ENCODE data around the gene KLF15.
A peak's percentile ranks its signal among the peaks of the same experiment; 100 is the strongest.

DNA sequence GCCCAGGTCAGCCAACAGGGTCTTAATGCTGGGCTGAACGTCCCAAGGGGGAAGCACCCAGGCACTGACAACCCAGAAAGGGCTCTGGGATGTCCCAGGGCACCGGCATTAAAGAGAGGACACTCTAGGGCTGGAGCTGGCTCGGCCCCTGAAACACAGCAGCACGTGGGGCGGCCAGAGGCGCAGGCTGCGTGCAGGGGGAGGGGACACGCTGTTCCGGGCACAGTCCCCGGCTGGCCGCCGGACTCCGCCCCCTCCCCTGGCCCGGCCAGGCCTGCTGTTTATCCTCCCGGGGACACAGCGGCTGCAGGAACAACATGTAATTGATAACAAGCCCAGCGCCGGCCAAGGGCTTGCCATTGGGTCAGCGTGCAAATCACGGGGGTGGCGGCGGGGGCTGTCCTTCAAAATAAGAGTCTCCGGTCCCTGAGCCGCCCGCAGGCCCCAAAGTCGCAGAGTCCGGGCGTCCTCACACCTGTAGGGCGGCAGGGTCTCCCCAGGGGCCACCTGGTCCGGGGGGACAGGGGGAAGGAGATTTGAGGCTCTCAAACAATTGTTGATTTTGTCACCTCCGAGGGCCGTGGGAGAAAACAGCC, 1.3 kb downstream of the KLF15 start:
- TF ChIP-seq, protein P1, sequence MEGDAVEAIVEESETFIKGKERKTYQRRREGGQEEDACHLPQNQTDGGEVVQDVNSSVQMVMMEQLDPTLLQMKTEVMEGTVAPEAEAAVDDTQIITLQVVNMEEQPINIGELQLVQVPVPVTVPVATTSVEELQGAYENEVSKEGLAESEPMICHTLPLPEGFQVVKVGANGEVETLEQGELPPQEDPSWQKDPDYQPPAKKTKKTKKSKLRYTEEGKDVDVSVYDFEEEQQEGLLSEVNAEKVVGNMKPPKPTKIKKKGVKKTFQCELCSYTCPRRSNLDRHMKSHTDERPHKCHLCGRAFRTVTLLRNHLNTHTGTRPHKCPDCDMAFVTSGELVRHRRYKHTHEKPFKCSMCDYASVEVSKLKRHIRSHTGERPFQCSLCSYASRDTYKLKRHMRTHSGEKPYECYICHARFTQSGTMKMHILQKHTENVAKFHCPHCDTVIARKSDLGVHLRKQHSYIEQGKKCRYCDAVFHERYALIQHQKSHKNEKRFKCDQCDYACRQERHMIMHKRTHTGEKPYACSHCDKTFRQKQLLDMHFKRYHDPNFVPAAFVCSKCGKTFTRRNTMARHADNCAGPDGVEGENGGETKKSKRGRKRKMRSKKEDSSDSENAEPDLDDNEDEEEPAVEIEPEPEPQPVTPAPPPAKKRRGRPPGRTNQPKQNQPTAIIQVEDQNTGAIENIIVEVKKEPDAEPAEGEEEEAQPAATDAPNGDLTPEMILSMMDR (IDR thresholded peaks at IDR 0.05): peak in 1 of 5 experiments; percentile 58
- TF ChIP-seq EP300 (IDR thresholded peaks at IDR 0.05) (peak; percentile 99 to 100), POLR2A (IDR thresholded peaks at IDR 0.05) (peak; percentile 39 to 75)
